WERI-Rb-1 (cell line): ENCODE measurements around the gene FBXW9.

Source experiments
- DNase-seq: peaks from one replicate; pipeline ENCODE4 v3.0.0-alpha.2; 2020
- H3K27ac ChIP-seq: fragments of 250-450 bp; sonication (Bioruptor Pico); 2 replicates; pipeline ENCODE4 v1.5.1; 2020; ENCODE audit warnings: mild to moderate bottlenecking, moderate library complexity
- H3K27me3 ChIP-seq: fragments of 250-450 bp; sonication (Bioruptor Pico); 2 replicates; pipeline ENCODE4 v1.5.1; 2021; ENCODE audit warnings: mild to moderate bottlenecking, low read depth, moderate library complexity; ENCODE audit not compliant: insufficient read depth, severe bottlenecking
- H3K36me3 ChIP-seq: fragments of 250-450 bp; sonication (Bioruptor Pico); 2 replicates; pipeline ENCODE4 v1.5.1; 2020; ENCODE audit warnings: mild to moderate bottlenecking, moderate library complexity
- H3K4me3 ChIP-seq: 2 replicates; pipeline ENCODE4 v1.5.1; 2011; ENCODE audit warnings: low read depth, mild to moderate bottlenecking, control low read depth, low read length
- H3K9me3 ChIP-seq: fragments of 250-450 bp; sonication (Bioruptor Pico); 2 replicates; pipeline ENCODE4 v1.5.1; 2021; ENCODE audit warnings: mild to moderate bottlenecking, moderate library complexity; ENCODE audit not compliant: severe bottlenecking
- TF ChIP-seq, protein P1 (sequence below): IDR thresholded peaks from 2 replicates; pipeline ENCODE4 v1.5.1; 2011; ENCODE audit warnings: low read depth, mild to moderate bottlenecking, control low read depth, inconsistent platforms, low read length

The FBXW9 gene

DNA sequence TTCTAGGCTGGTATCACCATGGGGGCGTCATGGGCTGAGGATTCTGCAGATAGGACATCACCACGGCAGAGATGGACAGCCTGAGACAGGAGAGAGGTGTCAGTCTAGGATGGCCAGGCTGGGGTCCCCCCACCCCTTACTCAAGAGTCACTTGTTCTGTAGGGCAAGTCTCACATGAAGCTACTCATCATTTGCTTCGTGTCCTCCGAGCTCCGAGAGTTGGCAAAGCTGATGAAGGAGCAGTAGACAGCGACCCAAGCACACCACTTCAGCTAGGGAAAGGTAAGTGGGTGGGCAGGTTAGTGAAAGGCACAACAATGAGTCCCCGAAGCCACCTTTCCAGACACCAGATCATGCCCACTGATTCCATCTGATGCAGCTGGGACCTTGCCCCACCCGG, 28.1 kb downstream of the FBXW9 start:
- DNase-seq = no peak
- Histone ChIP-seq H3K27ac (peak overlapping the region; percentile 98), H3K36me3 (peaks cover 55% of the 10 kb centered on the region), H3K4me3 (peak overlapping the region; percentile 88), H3K27me3 (no peaks in the 10 kb centered on the region), H3K9me3 (no peaks in the 10 kb centered on the region)
- TF ChIP-seq, protein P1, sequence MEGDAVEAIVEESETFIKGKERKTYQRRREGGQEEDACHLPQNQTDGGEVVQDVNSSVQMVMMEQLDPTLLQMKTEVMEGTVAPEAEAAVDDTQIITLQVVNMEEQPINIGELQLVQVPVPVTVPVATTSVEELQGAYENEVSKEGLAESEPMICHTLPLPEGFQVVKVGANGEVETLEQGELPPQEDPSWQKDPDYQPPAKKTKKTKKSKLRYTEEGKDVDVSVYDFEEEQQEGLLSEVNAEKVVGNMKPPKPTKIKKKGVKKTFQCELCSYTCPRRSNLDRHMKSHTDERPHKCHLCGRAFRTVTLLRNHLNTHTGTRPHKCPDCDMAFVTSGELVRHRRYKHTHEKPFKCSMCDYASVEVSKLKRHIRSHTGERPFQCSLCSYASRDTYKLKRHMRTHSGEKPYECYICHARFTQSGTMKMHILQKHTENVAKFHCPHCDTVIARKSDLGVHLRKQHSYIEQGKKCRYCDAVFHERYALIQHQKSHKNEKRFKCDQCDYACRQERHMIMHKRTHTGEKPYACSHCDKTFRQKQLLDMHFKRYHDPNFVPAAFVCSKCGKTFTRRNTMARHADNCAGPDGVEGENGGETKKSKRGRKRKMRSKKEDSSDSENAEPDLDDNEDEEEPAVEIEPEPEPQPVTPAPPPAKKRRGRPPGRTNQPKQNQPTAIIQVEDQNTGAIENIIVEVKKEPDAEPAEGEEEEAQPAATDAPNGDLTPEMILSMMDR = no peak

DNA sequence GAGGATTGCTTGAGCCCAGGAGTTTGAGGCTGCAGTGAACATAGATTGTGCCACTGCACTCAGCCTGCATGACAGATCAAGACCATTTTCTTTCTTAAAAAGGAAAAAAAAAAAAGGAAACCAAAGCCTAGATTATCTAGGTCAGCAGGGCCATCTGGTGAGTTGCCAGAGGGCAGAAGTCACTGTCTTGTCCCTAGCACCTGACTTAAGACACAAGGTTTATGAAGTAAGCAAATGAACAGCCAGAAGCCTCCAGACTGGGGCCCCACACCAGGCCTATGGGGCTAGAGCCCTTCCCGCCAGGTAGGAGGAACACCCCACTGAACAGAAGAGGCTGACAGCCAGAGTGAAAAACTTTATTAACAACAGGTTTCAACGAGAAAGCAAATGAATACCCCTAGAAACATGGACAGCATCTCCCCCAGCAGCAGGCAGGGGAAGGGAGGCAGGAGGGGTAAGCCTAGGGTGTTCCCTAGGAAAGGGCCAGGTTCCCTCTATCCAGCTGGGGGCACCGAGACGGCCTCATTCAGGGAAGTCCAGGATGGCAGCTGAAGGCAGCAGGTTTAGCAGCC, 28.6 kb downstream of the FBXW9 start:
- Histone ChIP-seq H3K9me3 (no peaks in the 10 kb centered on the region), H3K36me3 (peaks cover 60% of the 10 kb centered on the region), H3K27me3 (no peaks in the 10 kb centered on the region), H3K27ac (no peak overlapping the region), H3K4me3 (no peak overlapping the region)
- DNase-seq = no peak
- TF ChIP-seq, protein P1 = no peak

DNA sequence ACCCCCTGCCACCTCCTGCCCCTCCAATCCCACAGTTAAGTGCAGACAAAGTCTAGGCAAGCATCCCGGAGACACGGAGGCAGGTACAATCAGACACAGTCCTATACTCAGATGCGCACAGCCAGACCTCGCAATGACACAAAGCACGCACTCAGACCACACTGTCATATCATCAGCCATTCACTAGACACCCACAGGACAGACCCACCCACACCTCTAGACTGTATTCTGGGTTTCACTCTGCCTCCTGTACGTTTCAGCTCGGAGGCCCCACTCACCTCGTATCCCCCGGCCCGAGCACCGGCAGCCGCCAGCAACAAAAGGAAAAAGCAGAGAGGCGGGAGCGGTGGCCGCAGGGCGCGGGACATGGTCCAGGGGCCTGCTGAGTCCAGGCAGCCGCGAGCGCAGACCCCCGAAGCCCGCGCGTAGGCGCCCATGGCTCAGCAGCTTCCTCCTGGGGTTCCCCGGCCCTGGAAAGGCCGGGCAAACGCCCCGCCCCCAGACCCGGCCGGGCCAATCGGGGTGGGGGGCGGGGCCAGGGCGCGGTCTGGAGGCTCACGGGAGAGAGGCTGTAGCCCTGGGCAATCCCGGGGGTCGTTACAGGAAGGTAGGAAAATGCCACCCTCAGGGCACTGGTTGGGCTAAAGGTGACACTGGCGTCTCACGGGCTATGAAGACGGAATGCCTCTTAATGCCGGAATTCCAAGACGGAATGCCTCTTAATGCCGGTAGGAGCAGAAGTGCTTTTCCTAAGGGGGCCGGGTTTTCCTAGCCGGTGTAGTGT, 30.0 kb downstream of the FBXW9 start, which contains the start of the genes MAN2B1 and WDR83:
Gene MAN2B1, minus strand, starts transcription at position 478 of the 784 bp plus-strand sequence. Its CDS starts 41 bp downstream, at position 437.
Gene WDR83, plus strand, starts transcription at position 543 of the 784 bp plus-strand sequence. CDS start 2,984 bp downstream, outside the sequence.
- H3K4me3 ChIP-seq = peak within 1 kb of the TSS; percentile 65
- H3K9me3 ChIP-seq = no peaks in the 10 kb centered on the region
- H3K27ac ChIP-seq = peak within 1 kb of the TSS; percentile 67
- H3K36me3 ChIP-seq = peaks cover 59% of the 10 kb centered on the region
- DNase-seq = peak; percentile 77
- no peaks in the 10 kb centered on the region for H3K27me3 ChIP-seq
- TF ChIP-seq, protein P1 = no peak

DNA sequence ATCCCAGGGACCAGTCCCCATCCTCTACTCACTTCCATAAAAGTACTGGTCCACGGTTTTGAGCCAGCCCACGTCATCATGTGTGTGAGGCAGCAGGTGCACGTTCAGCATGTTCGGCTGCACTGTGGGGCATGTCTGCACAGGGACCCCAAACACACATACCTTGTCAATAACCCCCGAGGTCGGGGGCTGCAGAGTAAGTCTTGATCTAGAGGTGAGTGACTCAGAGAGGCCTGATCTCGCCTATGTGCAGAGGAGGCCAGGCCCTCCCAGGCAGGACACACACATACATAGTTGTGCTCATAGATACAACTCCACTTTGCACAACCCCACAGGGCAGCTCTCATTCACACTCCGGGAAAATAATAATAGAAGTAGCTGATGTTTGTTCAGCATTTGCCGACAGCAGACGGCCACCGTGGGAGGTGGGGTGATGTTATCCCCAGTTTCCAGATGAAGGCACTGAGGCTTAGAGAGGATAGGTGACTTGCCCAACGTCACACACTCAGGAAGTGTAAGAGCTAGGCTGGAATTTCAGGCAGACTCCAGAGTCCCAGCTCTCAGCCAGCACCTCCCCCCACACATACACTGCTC, 30.7 kb downstream of the FBXW9 start:
- Histone ChIP-seq H3K27me3 (no peaks in the 10 kb centered on the region), H3K36me3 (peaks cover 59% of the 10 kb centered on the region), H3K27ac (no peak overlapping the region), H3K4me3 (peak overlapping the region; percentile 65), H3K9me3 (no peaks in the 10 kb centered on the region)
- TF ChIP-seq, protein P1 = no peak
- DNase-seq = no peak

DNA sequence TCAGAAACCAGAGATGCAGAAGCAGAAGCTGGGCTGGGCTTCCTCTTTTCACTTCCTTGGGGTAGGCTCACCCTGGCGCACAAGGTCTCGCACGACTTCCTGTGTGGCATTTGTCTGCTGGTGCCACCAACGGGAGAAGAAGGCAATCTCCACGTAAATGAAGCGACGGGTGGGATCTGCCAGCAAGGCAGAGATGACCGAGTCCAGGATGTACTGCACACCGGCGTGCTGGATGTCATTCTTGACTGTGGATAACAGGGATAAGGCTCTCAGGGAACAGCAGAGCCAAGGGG, 31.2 kb downstream of the FBXW9 start:
- no peak overlapping the region for H3K27ac ChIP-seq
- H3K36me3 ChIP-seq = peaks cover 56% of the 10 kb centered on the region
- no peaks in the 10 kb centered on the region for H3K27me3 ChIP-seq
- H3K9me3 ChIP-seq = no peaks in the 10 kb centered on the region
- no peak for DNase-seq
- TF ChIP-seq, protein P1 = no peak
- H3K4me3 ChIP-seq = no peak overlapping the region
